Measurements from ENCODE around the gene KIR2DL4.
"Not testable (repeated sequence)": the region's sequence is repeated elsewhere in the genome, so short reads cannot be mapped to it uniquely, and the experiment has no call there.

The KIR2DL4 gene

DNA sequence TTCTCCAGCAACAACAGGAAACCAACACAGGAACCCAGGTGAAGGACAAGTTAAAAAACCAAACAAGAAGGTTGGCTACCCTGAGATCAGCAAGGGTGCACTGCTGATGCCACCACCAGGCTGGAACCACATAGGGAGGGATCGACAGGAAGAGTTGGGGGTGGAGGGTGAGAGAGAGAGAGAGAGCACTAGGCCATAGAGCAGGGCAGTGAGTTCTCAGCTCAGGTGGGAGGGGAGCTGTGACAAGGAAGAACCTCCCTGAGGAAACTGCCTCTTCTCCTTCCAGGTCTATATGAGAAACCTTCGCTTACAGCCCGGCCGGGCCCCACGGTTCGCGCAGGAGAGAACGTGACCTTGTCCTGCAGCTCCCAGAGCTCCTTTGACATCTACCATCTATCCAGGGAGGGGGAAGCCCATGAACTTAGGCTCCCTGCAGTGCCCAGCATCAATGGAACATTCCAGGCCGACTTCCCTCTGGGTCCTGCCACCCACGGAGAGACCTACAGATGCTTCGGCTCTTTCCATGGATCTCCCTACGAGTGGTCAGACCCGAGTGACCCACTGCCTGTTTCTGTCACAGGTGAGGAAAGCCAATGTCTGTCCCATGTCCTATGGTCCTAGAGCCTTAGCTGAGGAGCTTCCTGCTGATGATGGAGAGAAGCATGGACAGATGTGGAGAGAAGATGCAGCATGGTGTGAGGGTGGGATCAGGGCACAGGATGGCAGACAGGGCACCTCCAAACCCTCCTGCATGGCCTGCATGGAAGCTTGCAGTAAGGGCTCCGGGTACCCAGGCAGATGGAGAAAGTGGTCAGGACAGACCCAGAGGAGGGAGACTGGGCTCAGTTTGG is 2.5 kb downstream of the KIR2DL4 start:
- DNase-seq = no peak

DNA sequence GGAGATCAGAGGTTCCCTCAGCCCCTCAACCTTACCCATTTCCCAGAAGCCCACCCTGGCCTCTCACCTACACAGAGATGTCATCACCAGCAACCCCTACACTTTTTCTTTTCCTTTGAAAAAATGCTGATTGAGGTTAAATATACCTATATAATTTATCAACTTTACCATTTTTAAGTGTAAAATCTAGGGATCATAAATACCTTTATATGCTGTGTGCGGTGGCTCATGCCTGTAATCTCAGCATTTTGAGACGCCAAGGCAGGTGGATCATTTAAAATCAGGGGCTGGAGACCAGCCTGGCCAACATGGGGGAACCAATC is 3.1 kb downstream of the KIR2DL4 start:
- no peak for DNase-seq

DNA sequence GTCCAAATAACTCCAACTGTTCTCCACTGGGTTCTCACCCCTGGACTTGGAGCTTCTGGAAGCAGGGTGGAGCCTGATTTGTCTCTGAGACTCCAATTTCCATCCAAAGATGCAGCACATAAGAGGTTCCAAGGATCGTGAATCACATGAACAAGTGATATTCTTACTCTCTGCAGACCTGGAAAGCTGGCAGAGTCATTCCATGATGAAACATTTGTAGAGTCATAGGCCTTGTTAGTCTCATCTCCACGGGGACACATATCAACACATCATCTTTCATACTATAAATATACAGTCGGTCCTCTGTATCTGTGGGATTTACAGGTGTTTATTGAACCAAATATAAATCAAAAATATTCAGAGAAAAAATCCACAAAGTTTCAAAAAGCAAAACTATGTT is 11.2 kb downstream of the KIR2DL4 start:
- DNase-seq = not testable (repeated sequence)

DNA sequence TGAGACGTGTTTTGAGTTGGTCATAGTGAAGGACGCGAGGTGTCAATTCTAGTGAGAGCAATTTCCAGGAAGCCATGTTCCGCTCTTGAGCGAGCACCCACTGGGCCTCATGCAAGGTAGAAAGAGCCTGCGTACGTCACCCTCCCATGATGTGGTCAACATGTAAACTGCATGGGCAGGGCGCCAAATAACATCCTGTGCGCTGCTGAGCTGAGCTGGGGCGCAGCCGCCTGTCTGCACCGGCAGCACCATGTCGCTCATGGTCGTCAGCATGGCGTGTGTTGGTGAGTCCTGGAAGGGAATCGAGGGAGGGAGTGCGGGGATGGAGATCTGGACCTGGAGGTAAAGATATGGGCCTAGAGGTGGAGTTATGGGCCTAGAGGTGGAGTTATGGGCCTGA is 12.8 kb downstream of the KIR2DL4 start, which contains the start of gene KIR3DL1:
TSS of gene KIR3DL1 (plus strand) at position 218 of the 400 bp plus-strand sequence.
- DNase-seq = not testable (repeated sequence)

DNA sequence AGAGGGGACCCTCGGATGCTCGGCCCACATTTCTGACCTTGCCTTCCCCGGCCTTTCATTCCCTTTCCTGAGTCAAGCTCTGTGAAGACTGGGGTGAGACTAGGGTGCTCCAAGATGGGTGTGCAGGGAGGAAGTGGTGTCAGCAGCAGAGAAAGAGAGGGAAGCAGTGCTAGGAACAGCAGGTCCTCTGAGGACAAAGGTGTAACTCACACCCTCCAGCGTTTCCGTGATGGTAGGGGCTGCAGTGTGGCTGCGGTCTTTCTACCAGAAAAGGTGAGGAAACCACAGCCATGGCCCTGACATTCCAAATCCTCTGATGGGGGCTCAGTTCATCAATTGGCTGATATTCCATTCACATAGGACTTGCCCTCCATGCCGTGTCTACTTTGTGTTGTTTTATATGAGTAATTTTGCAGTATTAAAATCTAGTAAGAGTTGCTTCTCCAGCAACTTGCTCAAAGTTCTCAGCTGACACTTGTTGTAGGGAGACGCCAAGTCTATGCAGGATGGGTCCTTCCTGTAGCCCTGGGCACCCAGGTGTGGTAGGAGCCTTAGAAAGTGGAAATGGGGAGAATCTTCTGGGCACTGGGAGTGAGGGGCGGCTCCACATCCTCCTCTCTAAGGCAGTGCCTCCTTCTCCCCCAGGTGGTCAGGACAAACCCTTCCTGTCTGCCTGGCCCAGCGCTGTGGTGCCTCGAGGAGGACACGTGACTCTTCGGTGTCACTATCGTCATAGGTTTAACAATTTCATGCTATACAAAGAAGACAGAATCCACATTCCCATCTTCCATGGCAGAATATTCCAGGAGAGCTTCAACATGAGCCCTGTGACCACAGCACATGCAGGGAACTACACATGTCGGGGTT is 14.5 kb downstream of the KIR2DL4 start:
- no peak for DNase-seq

DNA sequence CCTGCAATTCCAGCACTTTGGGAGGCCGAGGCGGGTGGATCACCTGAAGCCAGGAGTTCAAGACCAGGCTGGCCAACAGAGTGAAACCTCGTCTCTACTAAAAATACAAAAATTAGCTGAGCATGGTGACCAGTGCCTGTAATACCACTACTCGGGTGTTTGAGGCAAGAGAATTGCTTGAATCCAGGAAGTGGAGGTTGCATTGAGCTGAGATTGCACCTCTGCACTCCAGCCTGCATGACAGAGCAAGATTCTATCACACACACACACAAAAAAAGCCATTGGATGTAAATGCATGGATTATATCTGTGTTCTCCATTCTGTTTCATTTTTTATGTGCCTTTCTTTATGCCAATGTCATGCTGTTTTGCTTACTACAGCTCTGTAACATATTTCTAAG is 21.0 kb downstream of the KIR2DL4 start:
- not testable (repeated sequence) for DNase-seq

DNA sequence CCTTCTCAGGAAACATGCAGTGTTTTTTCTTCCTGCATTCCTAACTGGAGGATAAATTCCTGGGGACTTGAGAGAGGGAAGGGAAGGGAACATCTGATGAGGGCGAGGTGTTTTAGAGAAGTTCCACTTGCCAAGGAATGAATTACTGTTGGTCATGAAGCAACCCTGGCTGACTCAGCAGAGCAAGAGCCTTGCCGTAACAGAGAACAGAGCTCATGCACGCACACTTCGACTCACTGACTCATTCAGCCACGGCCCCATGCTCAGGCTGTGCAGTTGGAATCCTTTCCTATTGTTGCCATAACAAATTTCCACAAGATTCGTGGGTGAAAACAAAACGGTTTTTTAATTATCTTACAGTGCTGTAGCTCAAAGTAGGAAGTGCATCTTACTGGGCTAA is 21.9 kb downstream of the KIR2DL4 start:
- DNase-seq = not testable (repeated sequence)

DNA sequence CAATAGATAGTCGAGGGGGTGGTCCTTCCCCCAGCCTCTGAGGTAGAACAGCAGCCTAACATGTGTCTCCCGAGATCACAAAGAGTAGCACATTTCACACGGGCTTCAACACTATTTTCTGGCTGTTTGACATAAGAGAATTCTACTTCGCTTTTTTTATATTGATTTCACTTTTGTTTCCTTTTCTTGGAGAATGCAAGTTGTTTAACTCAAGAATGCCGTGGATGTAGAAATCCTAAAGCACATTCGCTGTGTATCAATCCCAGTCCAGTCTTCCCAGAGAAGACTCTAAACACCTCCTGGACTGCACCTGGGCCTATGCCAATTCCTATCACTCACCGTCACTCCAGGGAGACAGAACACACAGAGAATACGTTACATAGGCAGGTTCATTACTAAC is 24.7 kb downstream of the KIR2DL4 start:
- DNase-seq = not testable (repeated sequence)

DNA sequence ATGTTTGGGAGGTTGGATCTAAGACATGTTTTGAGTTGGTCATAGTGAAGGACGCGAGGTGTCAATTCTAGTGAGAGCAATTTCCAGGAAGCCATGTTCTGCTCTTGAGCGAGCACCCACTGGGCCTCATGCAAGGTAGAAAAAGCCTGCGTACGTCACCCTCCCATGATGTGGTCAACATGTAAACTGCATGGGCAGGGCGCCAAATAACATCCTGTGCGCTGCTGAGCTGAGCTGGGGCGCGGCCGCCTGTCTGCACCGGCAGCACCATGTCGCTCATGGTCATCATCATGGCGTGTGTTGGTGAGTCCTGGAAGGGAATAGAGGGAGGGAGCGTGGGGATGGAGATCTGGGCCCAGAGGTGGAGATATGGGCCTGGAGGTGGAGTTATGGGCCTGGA is 29.1 kb downstream of the KIR2DL4 start, which contains the start of gene KIR2DS4:
TSS of gene KIR2DS4 (plus strand) at position 181 of the 400 bp plus-strand sequence.
- not testable (repeated sequence) for DNase-seq

DNA sequence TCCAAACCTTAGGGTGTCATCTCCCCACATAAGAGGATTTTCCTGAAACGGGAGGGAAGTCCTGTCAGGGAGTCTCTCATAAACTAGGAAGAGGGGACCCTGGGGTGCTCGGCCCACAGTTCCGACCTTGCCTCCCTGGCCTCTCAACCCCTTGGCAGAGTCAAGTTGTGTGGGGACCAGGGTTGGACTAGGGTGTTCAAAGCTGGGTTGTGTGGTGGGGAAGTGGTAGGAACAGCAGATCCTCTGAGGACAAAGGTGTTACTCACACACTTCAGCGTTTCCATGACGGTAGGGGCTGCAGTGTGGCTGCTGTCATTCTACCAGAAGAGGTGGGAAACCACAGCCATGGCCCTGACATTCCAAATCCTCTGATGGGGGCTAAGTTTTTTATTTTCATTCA is 31.7 kb downstream of the KIR2DL4 start:
- DNase-seq = not testable (repeated sequence)

DNA sequence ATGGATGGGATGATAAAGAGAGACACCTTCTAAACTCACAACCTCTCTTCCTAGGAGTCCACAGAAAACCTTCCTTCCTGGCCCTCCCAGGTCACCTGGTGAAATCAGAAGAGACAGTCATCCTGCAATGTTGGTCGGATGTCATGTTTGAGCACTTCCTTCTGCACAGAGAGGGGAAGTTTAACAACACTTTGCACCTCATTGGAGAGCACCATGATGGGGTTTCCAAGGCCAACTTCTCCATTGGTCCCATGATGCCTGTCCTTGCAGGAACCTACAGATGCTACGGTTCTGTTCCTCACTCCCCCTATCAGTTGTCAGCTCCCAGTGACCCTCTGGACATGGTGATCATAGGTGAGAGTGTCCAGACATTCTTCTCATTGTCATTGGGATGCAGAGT is 34.1 kb downstream of the KIR2DL4 start:
- not testable (repeated sequence) for DNase-seq

DNA sequence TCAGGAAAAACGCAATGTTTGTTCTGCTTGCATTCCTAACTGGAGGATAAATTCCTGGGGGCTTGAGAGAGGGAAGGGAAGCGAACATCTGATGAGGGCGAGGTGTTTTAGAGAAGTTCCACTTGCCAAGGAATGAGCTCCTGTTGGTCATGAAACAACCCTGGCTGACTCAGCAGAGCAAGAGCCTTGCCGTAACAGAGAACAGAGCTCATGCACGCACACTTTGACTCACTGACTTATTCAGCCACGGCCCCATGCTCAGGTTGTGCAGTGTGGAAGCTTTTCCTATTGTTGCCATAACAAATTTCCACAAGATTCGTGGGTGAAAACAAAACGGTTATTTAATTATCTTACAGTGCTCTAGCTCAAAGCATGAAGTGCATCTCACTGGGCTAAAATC is 39.8 kb downstream of the KIR2DL4 start:
- not testable (repeated sequence) for DNase-seq

DNA sequence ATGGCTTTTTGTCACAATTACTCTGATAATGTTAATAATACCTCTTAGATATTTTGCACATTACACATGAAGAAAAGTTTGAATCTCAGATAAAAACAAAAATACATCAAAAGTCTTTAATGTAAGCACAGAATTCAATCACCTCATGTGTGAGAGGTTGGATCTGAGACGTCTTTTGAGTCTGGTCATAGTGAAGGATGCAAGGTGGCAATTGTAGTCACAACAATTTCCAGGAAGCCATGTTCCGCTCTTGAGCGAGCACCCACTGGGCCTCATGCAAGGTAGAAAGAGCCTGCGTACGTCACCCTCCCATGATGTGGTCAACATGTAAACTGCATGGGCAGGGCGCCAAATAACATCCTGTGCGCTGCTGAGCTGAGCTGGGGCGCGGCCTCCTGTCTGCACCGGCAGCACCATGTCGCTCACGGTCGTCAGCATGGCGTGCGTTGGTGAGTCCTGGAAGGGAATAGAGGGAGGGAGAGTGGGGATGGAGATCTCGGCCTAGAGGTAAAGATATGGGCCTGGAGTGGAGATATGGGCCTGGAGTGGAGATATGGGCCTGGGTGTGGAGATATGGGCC is 46.7 kb downstream of the KIR2DL4 start, which contains the start of gene KIR3DL2:
TSS of gene KIR3DL2 (plus strand) at position 383 of the 580 bp plus-strand sequence. CDS start at position 416, 33 bp downstream.
- not testable (repeated sequence) for DNase-seq

DNA sequence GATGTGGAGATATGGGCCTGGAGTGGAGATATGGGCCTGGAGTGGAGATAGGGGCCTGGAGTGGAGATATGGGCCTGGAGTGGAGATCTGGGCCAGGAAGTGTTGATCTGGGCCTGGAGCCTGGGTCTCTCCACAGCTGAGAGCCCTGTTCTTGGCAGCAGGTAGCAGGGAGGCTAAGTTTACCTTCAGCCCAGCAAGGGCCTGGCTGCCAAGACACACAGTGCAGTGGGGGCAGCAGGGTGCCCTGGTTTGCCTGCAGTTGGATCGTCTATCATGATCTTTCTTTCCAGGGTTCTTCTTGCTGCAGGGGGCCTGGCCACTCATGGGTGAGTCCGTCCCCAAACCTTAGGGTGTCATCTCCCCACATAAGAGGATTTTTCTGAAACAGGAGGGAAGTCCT is 47.5 kb downstream of the KIR2DL4 start:
- no peak for DNase-seq

DNA sequence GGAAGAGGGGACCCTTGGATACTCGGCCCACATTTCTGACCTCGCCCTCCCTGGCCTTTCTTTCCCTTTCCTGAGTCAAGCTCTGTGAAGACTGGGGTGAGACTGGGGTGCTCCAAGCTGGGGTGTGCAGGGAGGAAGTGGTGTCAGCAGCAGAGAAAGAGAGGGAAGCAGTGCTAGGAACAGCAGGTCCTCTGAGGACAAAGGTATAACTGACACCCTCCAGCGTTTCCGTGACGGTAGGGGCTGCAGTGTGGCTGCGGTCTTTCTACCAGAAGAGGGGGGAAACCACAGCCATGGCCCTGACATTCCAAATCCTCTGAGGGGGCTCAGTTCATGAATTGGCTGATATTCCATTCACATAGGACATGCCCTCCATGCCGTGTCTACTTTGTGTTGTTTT is 47.9 kb downstream of the KIR2DL4 start:
- no peak for DNase-seq

DNA sequence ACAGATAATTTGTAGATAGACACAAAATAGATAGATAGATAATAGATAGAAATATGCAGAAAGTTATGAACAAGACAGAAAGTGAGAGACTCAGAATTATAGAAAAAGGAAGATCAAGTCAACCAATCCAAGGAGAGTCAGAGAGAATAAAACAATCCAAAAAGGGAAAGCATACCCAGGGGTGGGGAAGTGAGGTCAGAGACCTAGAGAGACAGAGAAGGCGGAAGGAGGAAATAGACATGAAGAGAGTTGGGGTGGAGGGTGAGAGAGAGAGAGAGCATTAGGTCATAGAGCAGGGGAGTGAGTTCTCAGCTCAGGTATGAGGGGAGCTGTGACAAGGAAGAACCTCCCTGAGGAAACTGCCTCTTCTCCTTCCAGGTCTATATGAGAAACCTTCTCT is 51.8 kb downstream of the KIR2DL4 start:
- DNase-seq = not testable (repeated sequence)

DNA sequence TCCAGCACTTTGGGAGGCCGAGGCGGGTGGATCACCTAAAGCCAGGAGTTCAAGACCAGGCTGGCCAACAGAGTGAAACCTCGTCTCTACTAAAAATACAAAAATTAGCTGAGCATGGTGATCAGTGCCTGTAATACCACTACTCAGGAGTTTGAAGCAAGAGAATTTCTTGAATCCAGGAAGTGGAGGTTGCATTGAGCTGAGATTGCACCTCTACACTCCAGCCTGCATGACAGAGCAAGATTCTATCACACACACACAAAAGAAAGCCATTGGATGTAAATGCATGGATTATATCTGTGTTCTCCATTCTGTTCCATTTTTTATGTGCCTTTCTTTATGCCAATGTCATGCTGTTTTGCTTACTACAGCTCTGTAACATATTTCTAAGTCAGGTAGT is 55.1 kb downstream of the KIR2DL4 start:
- not testable (repeated sequence) for DNase-seq

DNA sequence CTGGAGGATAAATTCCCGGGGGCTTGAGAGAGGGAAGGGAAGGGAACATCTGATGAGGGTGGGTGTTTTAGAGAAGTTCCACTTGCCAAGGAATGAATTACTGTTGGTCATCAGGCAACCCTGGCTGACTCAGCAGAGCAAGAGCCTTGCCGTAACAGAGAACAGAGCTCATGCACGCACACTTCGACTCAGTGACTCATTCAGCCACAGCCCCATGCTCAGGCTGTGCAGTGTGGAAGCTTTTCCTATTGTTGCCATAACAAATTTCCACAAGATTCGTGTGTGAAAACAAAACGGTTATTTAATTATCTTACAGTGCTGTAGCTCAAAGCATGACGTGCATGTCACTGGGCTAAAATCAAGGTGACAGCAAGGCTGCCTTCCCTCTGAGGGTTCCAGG is 56.0 kb downstream of the KIR2DL4 start:
- DNase-seq = not testable (repeated sequence)

DNA sequence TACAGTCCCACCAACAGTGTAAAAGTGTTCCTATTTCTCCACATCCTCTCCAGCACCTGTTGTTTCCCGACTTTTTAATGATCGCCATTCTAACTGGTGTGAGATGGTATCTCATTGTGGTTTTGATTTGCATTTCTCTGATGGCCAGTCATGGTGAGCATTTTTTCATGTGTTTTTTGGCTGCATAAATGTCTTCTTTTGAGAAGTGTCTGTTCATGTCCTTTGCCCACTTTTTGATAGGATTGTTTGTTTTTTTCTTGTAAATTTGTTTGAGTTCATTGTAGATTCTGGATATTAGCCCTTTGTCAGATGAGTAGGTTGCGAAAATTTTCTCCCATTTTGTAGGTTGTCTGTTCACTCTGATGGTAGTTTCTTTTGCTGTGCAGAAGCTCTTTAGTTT is 60.0 kb downstream of the KIR2DL4 start:
- not testable (repeated sequence) for DNase-seq

All from stimulated activated CD8-positive, alpha-beta memory T cell treated with anti-CD3 and anti-CD28 coated beads, Interleukin-4, amount 100 ng/mL, for 48 hours (primary cell).